ENCODE results near the gene ACTA1. TPM values are rescaled to one million over a fixed set of nuclear protein-coding genes. Genes with fewer than 3 reads are reported as not detected.

Gene ACTA1
- total and polyA plus RNA-seq, 2 of the 8 experiments (the other 6 are each of a cell fraction or from before 2014, with no cell fraction given), result 23.5 to 58.2 TPM

- no peak for TF ChIP-seq GTF2F1 (IDR thresholded peaks at IDR 0.05; ENCODE audit: borderline replicate concordance, low read depth, low read length)
- no peak for TF ChIP-seq TCF12 (IDR thresholded peaks at IDR 0.05; ENCODE audit: low read depth, low read length)
- TF ChIP-seq POLR2A (IDR thresholded peaks at IDR 0.05; ENCODE audit: control extremely low read depth in 1 of 2, low read depth in 2 of 2, low read length in 2 of 2), result no peak
- no peak for TF ChIP-seq JUN (IDR thresholded peaks at IDR 0.05; ENCODE audit: low read depth, low read length)
- TF ChIP-seq EZH2 (IDR thresholded peaks at IDR 0.05; ENCODE audit: low read depth, low read length, severe bottlenecking), result no peak
- no peak for TF ChIP-seq JUND (IDR thresholded peaks at IDR 0.05; ENCODE audit: low read length)
- TF ChIP-seq KDM1A (IDR thresholded peaks at IDR 0.05; ENCODE audit: borderline replicate concordance, low read length), result no peak
- TF ChIP-seq RBBP5 (IDR thresholded peaks at IDR 0.05; ENCODE audit: borderline replicate concordance, low read depth, low read length), result no peak
Observed at GRCh38 chr1:229383188-229383587, 50.7 kb downstream of the ACTA1 start (continued).

Small RNA genes within 50 kb of the gene (small RNA-seq; reads per million reads assigned to genes)
- gene RN7SKP276 (ENCODE audit: insufficient read depth) (not detected), gene RNU6-180P (ENCODE audit: insufficient read depth) (1.2 reads per million)

Other genes with a start within 250 kb of the ACTA1 start
- gene RAB4A, start 163.0 kb downstream of the ACTA1 start, total RNA-seq (2021; fragmentation: NEBNext Ultra II Directional; extraction: Animal tissue kit (Norgen Biotek cat#: 25700)), result 68.8 and 73.4 TPM in 2 replicates
- gene RAB4A, start 163.0 kb downstream of the ACTA1 start, polyA plus RNA-seq (2011; rRNA removed), result 13.3 and 16.7 TPM in 2 replicates
- 16.5 and 17.2 TPM in 2 replicates for gene CCSAP, start 91.0 kb downstream of the ACTA1 start, total RNA-seq (2021; fragmentation: NEBNext Ultra II Directional; extraction: Animal tissue kit (Norgen Biotek cat#: 25700))
- gene CCSAP, start 91.0 kb downstream of the ACTA1 start, polyA plus RNA-seq (2011; rRNA removed), result 2.4 and 3.5 TPM in 2 replicates
- gene NUP133, start 74.2 kb upstream of the ACTA1 start, total RNA-seq (2021; fragmentation: NEBNext Ultra II Directional; extraction: Animal tissue kit (Norgen Biotek cat#: 25700)), result 67.6 and 72.1 TPM in 2 replicates
- 20.6 and 21.2 TPM in 2 replicates for gene NUP133, start 74.2 kb upstream of the ACTA1 start, polyA plus RNA-seq (2011; rRNA removed)
- gene ABCB10, start 124.6 kb upstream of the ACTA1 start, total RNA-seq (2021; fragmentation: NEBNext Ultra II Directional; extraction: Animal tissue kit (Norgen Biotek cat#: 25700)), result 8.1 and 11.9 TPM in 2 replicates
- gene ABCB10, start 124.6 kb upstream of the ACTA1 start, polyA plus RNA-seq (2011; rRNA removed), result 2.6 and 3.6 TPM in 2 replicates
- 23.3 and 24.8 TPM in 2 replicates for gene TAF5L, start 192.0 kb upstream of the ACTA1 start, total RNA-seq (2021; fragmentation: NEBNext Ultra II Directional; extraction: Animal tissue kit (Norgen Biotek cat#: 25700))
- gene TAF5L, start 192.0 kb upstream of the ACTA1 start, polyA plus RNA-seq (2011; rRNA removed), result 17.3 and 17.7 TPM in 2 replicates
- gene URB2, start 192.2 kb upstream of the ACTA1 start, total RNA-seq (2021; fragmentation: NEBNext Ultra II Directional; extraction: Animal tissue kit (Norgen Biotek cat#: 25700)), result 33.0 and 33.5 TPM in 2 replicates
- 13.7 and 14.5 TPM in 2 replicates for gene URB2, start 192.2 kb upstream of the ACTA1 start, polyA plus RNA-seq (2011; rRNA removed)

All from H1 (cell line).